NCI-H69 (cell line): ENCODE results near the gene TBC1D9.

Experiments
- DNase-seq: peaks from one replicate; lab custom pipeline; 2025; lab: John Stamatoyannopoulos, UW

The TBC1D9 gene

GRCh38 chr4:140612357-140612756 lies 143.8 kb downstream of the TBC1D9 start:
- no peak for DNase-seq

DNA sequence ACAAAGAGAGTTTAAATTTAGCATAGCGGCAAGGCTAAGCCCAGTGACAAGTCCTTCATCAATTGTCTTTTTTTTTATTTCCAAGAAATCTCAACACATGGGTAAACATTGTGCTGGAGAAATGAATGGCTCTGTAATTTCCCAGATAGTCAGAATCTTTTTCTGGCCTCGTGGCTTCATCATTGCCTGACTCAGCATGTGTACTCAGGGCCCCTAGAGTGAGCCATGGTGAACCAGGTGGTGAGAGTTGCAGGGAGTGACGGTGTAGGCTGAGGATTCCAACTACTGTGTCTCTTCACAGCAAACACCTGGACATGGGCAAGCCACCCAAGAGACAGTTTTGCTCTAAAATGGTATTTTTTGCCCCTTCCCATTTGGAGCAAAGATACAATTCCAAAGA lies 144.3 kb downstream of the TBC1D9 start:
- peak; percentile 32 for DNase-seq

- DNase-seq, result peak; percentile 91
These were observed 146.4 kb downstream of the TBC1D9 start for GRCh38 chr4:140609548-140610425.

GRCh38 chr4:140607852-140608251 lies 148.3 kb downstream of the TBC1D9 start:
- DNase-seq, result peak; percentile 14

DNA sequence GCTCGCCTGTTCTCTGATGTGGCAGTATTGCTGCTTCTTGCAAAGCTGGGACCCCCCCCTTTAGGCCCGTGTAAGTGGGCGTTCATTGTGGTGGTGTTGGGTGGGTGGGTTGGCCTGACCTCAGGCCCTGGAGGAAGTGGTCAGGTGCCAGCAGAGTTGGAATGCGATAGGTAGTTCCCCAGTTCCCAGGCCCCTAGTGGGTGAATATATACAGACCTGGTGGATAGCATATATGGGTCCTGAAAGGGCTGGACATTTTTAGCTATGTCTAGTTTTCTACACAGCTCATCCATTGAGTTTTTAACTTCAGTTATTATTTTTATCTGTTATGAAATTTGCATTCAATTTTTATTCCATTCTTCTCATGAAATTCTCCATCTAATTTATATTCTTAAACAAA lies 151.6 kb downstream of the TBC1D9 start:
- DNase-seq, result peak; percentile 3

GRCh38 chr4:140603286-140603685 lies 152.9 kb downstream of the TBC1D9 start:
- peak; percentile 94 for DNase-seq

DNA sequence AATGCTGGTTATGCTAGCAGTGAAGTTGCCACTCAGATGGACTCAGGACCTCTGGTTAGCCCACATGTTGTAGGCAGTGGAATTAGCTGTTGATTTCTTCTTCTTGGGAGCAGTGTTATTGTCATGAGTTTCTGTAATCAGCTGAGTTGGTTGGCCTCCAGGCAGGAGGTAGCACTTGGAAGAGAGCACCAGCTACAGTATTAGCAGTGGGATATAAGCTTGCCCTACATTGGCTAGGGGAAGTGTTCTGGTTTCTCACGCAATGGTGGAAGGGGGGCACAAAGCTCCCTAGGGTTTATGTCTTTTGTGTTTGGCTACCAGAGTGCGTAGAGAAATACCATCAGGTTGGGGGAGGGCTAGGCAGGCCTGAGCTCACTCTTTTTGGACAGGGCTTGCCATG lies 153.5 kb downstream of the TBC1D9 start:
- DNase-seq, result peak; percentile 81

DNA sequence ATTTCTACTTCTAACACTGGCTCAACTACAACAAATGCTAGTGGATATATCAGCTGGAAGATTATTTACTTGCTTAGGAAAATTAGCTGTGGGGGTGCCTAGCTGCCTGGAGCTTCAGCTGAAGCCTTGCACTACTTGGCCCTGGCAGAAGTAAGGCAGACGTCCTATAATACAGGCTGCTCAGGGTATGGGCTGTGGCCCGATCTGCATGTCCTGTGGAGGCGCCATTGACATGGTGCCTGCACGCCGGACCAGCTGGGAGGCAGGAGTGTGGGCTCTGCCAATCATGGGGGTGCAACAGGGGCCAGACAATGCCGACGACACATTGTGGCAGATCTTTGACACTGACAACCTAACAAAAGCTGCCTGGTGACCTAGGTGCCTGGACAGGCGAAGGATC lies 155.8 kb downstream of the TBC1D9 start:
- no peak for DNase-seq

GRCh38 chr4:140595065-140595464 lies 161.1 kb downstream of the TBC1D9 start:
- peak; percentile 85 for DNase-seq

GRCh38 chr4:140584439-140584838 lies 171.7 kb downstream of the TBC1D9 start:
- no peak for DNase-seq

- DNase-seq, result no peak
These were observed 175.1 kb downstream of the TBC1D9 start for GRCh38 chr4:140581078-140581477.

DNA sequence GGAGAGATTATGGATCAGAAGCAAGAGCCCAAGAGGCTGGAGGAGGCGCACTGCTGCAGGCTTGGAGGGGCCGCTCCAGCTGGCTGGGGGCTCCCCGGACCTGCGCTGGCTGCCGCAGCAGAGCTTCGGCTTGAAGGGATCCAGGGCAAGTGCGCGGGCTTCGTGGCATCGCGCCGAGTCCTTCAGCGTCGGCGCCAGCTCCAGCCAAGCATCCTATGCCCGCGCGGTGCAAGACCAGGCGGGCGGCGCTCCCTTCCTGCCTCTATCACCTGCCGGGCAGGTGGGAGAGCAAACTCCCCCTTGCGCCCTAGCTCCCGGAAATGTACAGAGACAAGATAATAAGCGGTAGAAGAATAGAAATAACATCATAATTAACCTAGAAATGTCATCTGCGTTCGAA lies 176.9 kb downstream of the TBC1D9 start:
- peak; percentile 78 for DNase-seq

GRCh38 chr4:140575489-140575888 lies 180.7 kb downstream of the TBC1D9 start:
- DNase-seq, result no peak

- no peak for DNase-seq
These were observed 184.6 kb downstream of the TBC1D9 start for GRCh38 chr4:140571620-140572019.
